HEK293T (cell line): ENCODE measurements around the gene PCIF1.

ENCODE experiments used
- ARNT ChIP-seq: fragments of 450-650 bp; IDR thresholded peaks from 2 replicates; pipeline ENCODE4 v1.6.1; 2017; ENCODE audit warnings: mild to moderate bottlenecking
- BHLHE40 ChIP-seq: fragments of 450-650 bp; IDR thresholded peaks from 2 replicates; pipeline ENCODE4 v1.6.1; 2016; ENCODE audit warnings: mild to moderate bottlenecking, moderate library complexity, borderline replicate concordance
- FOXA1 ChIP-seq: fragments of 450-650 bp; IDR thresholded peaks from 2 replicates; pipeline ENCODE4 v1.6.1; 2016; ENCODE audit warnings: mild to moderate bottlenecking
- FOXK2 ChIP-seq: fragments of 450-650 bp; IDR thresholded peaks from 2 replicates; pipeline ENCODE4 v1.6.1; 2016; ENCODE audit warnings: mild to moderate bottlenecking
- FOXM1 ChIP-seq: fragments of 450-650 bp; IDR thresholded peaks from 2 replicates; pipeline ENCODE4 v1.6.1; 2017; ENCODE audit warnings: mild to moderate bottlenecking, borderline replicate concordance
- L3MBTL2 ChIP-seq: fragments of 450-650 bp; conservative IDR thresholded peaks from 2 replicates; pipeline ENCODE4 v1.6.1; 2016; ENCODE audit warnings: mild to moderate bottlenecking
- NFRKB ChIP-seq: fragments of 450-650 bp; IDR thresholded peaks from 2 replicates; pipeline ENCODE4 v1.6.1; 2016; ENCODE audit warnings: mild to moderate bottlenecking, moderate library complexity
- SP1 ChIP-seq: fragments of 450-650 bp; IDR thresholded peaks from 2 replicates; pipeline ENCODE4 v1.6.1; 2017
- SUZ12 ChIP-seq: fragments of 450-650 bp; IDR thresholded peaks from 2 replicates; pipeline ENCODE4 v1.6.1; 2016; ENCODE audit warnings: mild to moderate bottlenecking
- TARDBP ChIP-seq: fragments of 450-650 bp; IDR thresholded peaks from 2 replicates; pipeline ENCODE4 v1.6.1; 2016
- TF ChIP-seq, protein P1 (sequence below): fragments of 450-650 bp; IDR thresholded peaks from 2 replicates; pipeline ENCODE4 v1.6.1; 2016

DNA sequence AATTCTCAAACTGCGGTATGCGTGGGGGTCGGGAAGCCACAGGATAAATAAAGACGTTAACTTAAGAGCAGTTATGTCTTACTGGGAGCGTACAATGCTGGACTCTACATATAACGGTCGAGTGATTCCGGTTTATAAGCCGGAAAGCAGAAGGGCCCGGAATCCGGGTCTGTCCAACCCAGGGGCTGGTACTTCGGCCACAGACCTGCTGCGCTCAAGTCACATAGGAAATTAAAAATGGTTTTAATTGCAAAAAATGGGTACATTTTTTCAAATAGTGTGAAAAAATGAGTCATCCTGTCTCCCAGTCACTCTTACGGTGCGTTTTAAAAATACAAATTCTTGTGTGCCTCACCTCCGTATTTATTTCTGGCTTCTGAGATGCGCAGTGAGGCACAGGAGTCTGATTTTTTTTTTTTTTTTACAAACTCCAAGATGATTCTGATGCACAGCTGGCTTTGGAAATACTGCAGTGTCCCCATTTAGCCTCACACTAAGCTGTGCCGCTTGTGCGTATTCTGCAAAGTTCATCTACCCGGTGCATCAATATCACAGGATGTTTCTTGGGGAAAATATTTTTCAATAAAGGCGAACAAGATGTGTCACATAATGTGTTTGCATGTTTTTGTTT, 1.0 kb downstream of the PCIF1 start:
- TF ChIP-seq FOXA1 (no peak), FOXK2 (no peak), NFRKB (no peak), TARDBP (no peak), SUZ12 (no peak), SP1 (no peak), ARNT (no peak), FOXM1 (no peak), BHLHE40 (no peak), L3MBTL2 (no peak)
- TF ChIP-seq, protein P1, sequence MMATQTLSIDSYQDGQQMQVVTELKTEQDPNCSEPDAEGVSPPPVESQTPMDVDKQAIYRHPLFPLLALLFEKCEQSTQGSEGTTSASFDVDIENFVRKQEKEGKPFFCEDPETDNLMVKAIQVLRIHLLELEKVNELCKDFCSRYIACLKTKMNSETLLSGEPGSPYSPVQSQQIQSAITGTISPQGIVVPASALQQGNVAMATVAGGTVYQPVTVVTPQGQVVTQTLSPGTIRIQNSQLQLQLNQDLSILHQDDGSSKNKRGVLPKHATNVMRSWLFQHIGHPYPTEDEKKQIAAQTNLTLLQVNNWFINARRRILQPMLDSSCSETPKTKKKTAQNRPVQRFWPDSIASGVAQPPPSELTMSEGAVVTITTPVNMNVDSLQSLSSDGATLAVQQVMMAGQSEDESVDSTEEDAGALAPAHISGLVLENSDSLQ = no peak
